Adrenal gland (tissue), 19 donors: Measurements from ENCODE around the gene LACTBL1. TPM values are rescaled to one million over a fixed set of nuclear protein-coding genes. Genes with fewer than 3 reads are reported as not detected.

Experiments
- DNase-seq, 7 donors: peaks; one replicate each; pipeline ENCODE4 v3.0.0-alpha.2; 2019 to 2020
- H3K27ac ChIP-seq, 5 donors: fragments of 200-600 bp; sonication (generic) in 4 of 5; 1 replicate in 3 of 5; 2 replicates in 2 of 5; pipeline versions ENCODE4 v1.5.1 to v1.8.0; 2016 to 2020; ENCODE audit warnings: mild to moderate bottlenecking in 1 of 5
- H3K27me3 ChIP-seq: fragments of 200-600 bp; 2 replicates; pipeline ENCODE4 v1.8.0; 2021
- H3K36me3 ChIP-seq, 2 donors: fragments of 200-600 bp; replicated peaks in 1 of 2; 1 replicate in 1 of 2; 2 replicates in 1 of 2; pipeline versions ENCODE4 v1.5.1 to v1.8.0; 2018 to 2022
- H3K4me1 ChIP-seq, 2 donors: fragments of 200-600 bp; replicated peaks in 1 of 2; 1 replicate in 1 of 2; 2 replicates in 1 of 2; pipeline versions ENCODE4 v1.5.1 to v1.8.0; 2018 to 2021
- H3K4me3 ChIP-seq, 4 donors: fragments of 200-600 bp; sonication (generic) in 3 of 4; one replicate each; pipeline ENCODE4 v1.5.1; 2016 to 2018
- H3K9me3 ChIP-seq, 3 donors: fragments of 200-600 bp; sonication (generic) in 1 of 3; replicated peaks in 1 of 3; 1 replicate in 2 of 3; 2 replicates in 1 of 3; pipeline versions ENCODE4 v1.5.1 to v1.8.0; 2016 to 2021
- CTCF ChIP-seq, 6 experiments: fragments of 450-650 bp in 4 of 6; fragments of 200-600 bp in 2 of 6; sonication (generic) in 1 of 6; IDR thresholded peaks; 1 replicate in 5 of 6; 2 replicates in 1 of 6; pipeline versions ENCODE4 v1.5.1 to v1.8.0; 2016 to 2021; ENCODE audit warnings: antibody characterized with exemption in 6 of 6, mild to moderate bottlenecking in 2 of 6, moderate library complexity in 1 of 6
- POLR2A ChIP-seq, 2 donors: fragments of 450-650 bp; IDR thresholded peaks; one replicate each; pipeline ENCODE4 v1.6.1; 2017; ENCODE audit warnings: antibody characterized with exemption in 2 of 2, mild to moderate bottlenecking in 2 of 2, moderate library complexity in 1 of 2
- WGBS, 4 donors: extraction: QIAGEN DNeasy Blood & Tissue Kit in 2 of 4; methylation state at CpG; one replicate each; pipeline versions ENCODE4 v1.1.5 to v1.1.7; 2013 to 2017; 5-methylcytosine and 5-hydroxymethylcytosine counted together
- intact Hi-C, 2 donors: fragments of 100-400 bp; cut with DNase I; formaldehyde crosslinking; loops; one replicate each; pipeline versions ENCODE4 v1.14.1 to v1.15.0; 2022 to 2023
- long read RNA-seq, 10 donors: library from polyadenylated mRNA in 3 of 10; unstranded in 2 of 10; stranded (forward) in 1 of 10; transcript quantifications; one replicate each; pipeline ENCODE4 v2.0.0 and lab custom pipeline, GENCODE V29; 2021 to 2026
- polyA plus RNA-seq, 3 donors: library from polyadenylated mRNA; stranded (reverse); fragments of 200-250 nt in 2 of 3; fragments of 350-450 nt in 1 of 3; fragmentation: Illumina TruSeq in 1 of 3; extraction: RNeasy Lipid Tissue Mini Kit (QIAGEN cat#74804) in 1 of 3; gene quantifications; one replicate each; pipeline ENCODE4 v1.2.3, GENCODE V29; 2013 to 2014
- total RNA-seq, 9 donors: library from RNA; depleted of rRNA in 4 of 9; stranded (reverse); fragments of >200 nt in 4 of 9; fragments of 120-200 nt in 1 of 9; fragmentation: NEBNext Ultra II Directional in 1 of 9; extraction: Animal tissue kit (Norgen Biotek cat#: 25700) in 1 of 9; gene quantifications; one replicate each; pipeline versions ENCODE4 v1.1.0 to v1.2.4, GENCODE V29; 2013 to 2023
- donor health status: healthy with polysubstance abuse.
- donor health status: Bipolar disorder and iron deficiency.
- donor health status: DM: yes; HTN: yes; CAD: no.
- donor health status: DM: no; HTN: no; CAD: no.
- donor health status: DM: no; HTN: no; CAD: no.
- donor health status: DM: yes; HTN: yes; CAD: no.

Gene LACTBL1
- total RNA-seq (not detected), polyA plus RNA-seq (not detected)
- long read RNA-seq, donor 1, result 0 reads
- long read RNA-seq, donor 2, result 0 reads
- long read RNA-seq, donor 3, result 0 reads
- long read RNA-seq, donor 4, result 0 reads
- long read RNA-seq, donor 5, result 0 reads
- long read RNA-seq, donor 6, result 0 reads
- long read RNA-seq, donor 7, result 0 reads
- long read RNA-seq, donor 8, result 0 reads
- long read RNA-seq, donor 9, result 0 reads
- long read RNA-seq, donor 10, result 0 reads

- Histone ChIP-seq H3K4me1 (no peaks in the 10 kb centered on the region), H3K27me3 (no peaks in the 10 kb centered on the region), H3K27ac (no peak within 1 kb of the TSS), H3K4me3 (no peak within 1 kb of the TSS), H3K9me3 (no peaks in the 10 kb centered on the region), H3K36me3 (no peaks in the 10 kb centered on the region)
- TF ChIP-seq POLR2A (IDR thresholded peaks at IDR 0.05), result no peak
- TF ChIP-seq CTCF (IDR thresholded peaks at IDR 0.05), result no peak
- intact Hi-C loops, result no loop called here
- 80 to 89% (median 83%) methylated on average over 3 to 5 of the region's 5 CpGs; no CpG with 5 or more reads in 1 of the 4 donors for WGBS, 4 donors
- peak in 1 of 7 donors; percentile 24 for DNase-seq
These were observed at the start of gene LACTBL1 for GRCh38 chr1:22972760-22973159. Gene LACTBL1 (minus strand): TSS chr1:22972866. CDS start chr1:22972316, 550 bp downstream.

- Histone ChIP-seq H3K36me3 (no peaks in the 10 kb centered on the region), H3K9me3 (no peaks in the 10 kb centered on the region), H3K4me3 (no peak overlapping the region), H3K27ac (no peak overlapping the region), H3K27me3 (no peaks in the 10 kb centered on the region), H3K4me1 (peaks cover 23 to 36% of the 10 kb centered on the region in 2 donors)
- intact Hi-C loops, result no loop called here
- WGBS, 4 donors, result 90 to 94% (median 94%) methylated on average over 2 of the region's 2 CpGs
- no peak for DNase-seq
- TF ChIP-seq POLR2A (IDR thresholded peaks at IDR 0.05) (no peak), CTCF (IDR thresholded peaks at IDR 0.05) (no peak)
These were observed 49.2 kb upstream of the LACTBL1 start for GRCh38 chr1:23021834-23022233.

GRCh38 chr1:23020706-23021405 lies 48.2 kb upstream of the LACTBL1 start:
- H3K27me3 ChIP-seq, result no peaks in the 10 kb centered on the region
- intact Hi-C loops, result no loop called here
- TF ChIP-seq POLR2A (IDR thresholded peaks at IDR 0.05) (no peak), CTCF (IDR thresholded peaks at IDR 0.05) (no peak)
- WGBS, 4 donors, result 28 to 36% (median 32%) methylated on average over 7 of the region's 7 CpGs
- peak overlapping the region in 2 of 4 donors; percentile 83 for H3K4me3 ChIP-seq
- peaks cover 19 to 31% of the 10 kb centered on the region in 2 donors for H3K4me1 ChIP-seq
- no peak for DNase-seq
- H3K9me3 ChIP-seq, result no peaks in the 10 kb centered on the region
- no peaks in the 10 kb centered on the region for H3K36me3 ChIP-seq
- H3K27ac ChIP-seq, result peak overlapping the region in 2 of 5 donors; percentile 91

- 0% methylated on average over 11 to 42 of the region's 42 CpGs for WGBS, 4 donors
- Histone ChIP-seq H3K4me1 (peaks cover 15 to 23% of the 10 kb centered on the region in 2 donors), H3K9me3 (no peaks in the 10 kb centered on the region), H3K36me3 (no peaks in the 10 kb centered on the region), H3K27ac (peak overlapping the region; percentile 60 to 91 (median 90)), H3K4me3 (peak overlapping the region; percentile 79 to 99 (median 83)), H3K27me3 (no peaks in the 10 kb centered on the region)
- peak; percentile 19 to 63 (median 33) for DNase-seq
- TF ChIP-seq POLR2A (IDR thresholded peaks at IDR 0.05) (peak in 1 of 2 donors; percentile 12), CTCF (IDR thresholded peaks at IDR 0.05) (no peak)
- intact Hi-C loops, result loop anchor here in 1 of 2 donors (10.0 kb wide), 1 partner anchor 75 kb away; no protein-coding TSS in a partner anchor
These were observed 47.4 kb upstream of the LACTBL1 start for GRCh38 chr1:23019863-23020625.
